HepG2 (cell line): ENCODE data around the gene PIK3IP1.

Source experiments
- JUNB ChIP-seq: sonication (generic); formaldehyde crosslinking; IDR thresholded peaks from 2 replicates; pipeline ENCODE4 v1.8.0; 2022; ENCODE audit warnings: missing genetic modification reagents, mild to moderate bottlenecking, borderline replicate concordance
- POLR2A ChIP-seq, 2 experiments: IDR thresholded peaks; 2 replicates each; pipeline ENCODE4 v1.6.1; 2011; ENCODE audit warnings: low read depth in 2 of 2, low read length in 2 of 2, mild to moderate bottlenecking in 1 of 2, moderate library complexity in 1 of 2; ENCODE audit not compliant: insufficient read depth in 1 of 2
- ZNF224 ChIP-seq: sonication (generic); formaldehyde crosslinking; IDR thresholded peaks from 2 replicates; pipeline ENCODE4 v1.5.0; 2020; ENCODE audit warnings: mild to moderate bottlenecking, missing genetic modification reagents
- ZNF678 ChIP-seq: sonication (generic); formaldehyde crosslinking; IDR thresholded peaks from 2 replicates; pipeline ENCODE4 v1.4.0; 2020; ENCODE audit warnings: mild to moderate bottlenecking, missing genetic modification reagents

DNA sequence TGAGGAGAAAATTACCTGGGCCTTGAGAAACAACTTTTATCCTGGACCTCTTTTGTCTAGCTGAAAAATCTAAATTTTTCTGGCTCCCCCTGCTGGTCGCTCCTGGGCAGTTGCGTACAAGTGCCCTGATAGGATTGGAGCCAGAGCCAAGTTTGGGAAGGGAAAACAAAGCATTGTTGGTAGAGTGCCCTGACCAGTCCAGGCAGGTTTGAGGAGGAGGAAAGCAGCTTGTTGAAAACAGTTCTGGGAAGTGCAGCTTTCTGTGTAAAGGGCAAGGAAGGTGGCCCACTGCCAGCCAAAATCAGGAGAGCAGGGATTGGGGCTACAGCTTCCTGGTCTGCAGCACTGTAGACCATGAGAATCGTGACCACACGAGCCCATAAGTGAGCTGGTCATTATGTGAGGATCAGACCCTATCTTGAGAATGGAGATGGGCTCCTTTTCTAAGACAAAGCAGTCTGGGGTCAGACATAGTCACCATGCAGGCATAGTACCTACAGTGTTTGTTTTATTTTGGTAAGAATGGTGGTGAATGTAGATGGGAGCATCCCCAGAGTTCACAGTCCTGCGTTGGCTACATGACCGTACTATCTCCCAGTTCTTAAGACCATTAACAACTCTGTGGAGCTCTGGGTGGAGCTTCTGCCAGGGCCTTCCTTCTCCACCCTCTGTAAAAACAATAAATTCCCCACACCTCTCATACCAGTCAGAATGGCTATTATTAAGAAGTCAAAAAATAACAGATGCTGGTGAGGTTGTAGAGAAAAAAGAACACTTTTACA is 21.3 kb upstream of the PIK3IP1 start:
- no peak for TF ChIP-seq JUNB (CRISPR knock-in tag)
- no peak for TF ChIP-seq ZNF224 (CRISPR knock-in tag)
- TF ChIP-seq POLR2A (IDR thresholded peaks at IDR 0.05; ENCODE audit: insufficient read depth in 1 of 2, low read depth in 2 of 2, low read length in 2 of 2), result no peak
- no peak for TF ChIP-seq ZNF678 (CRISPR knock-in tag)
